Measurements from ENCODE around the gene UCN2. TPM values are rescaled to one million over a fixed set of nuclear protein-coding genes. Genes with fewer than 3 reads are reported as not detected.

UCN2 gene
- total RNA-seq, 1 donor from 2014 or later = not detected

GRCh38 chr3:48591886-48592518, 28.4 kb upstream of the UCN2 start:
- ATAC-seq (no peak), DNase-seq (ENCODE audit: low spot score) (no peak)

GRCh38 chr3:48591436-48591835, 27.9 kb upstream of the UCN2 start:
- DNase-seq (ENCODE audit: low spot score) (no peak), ATAC-seq (no peak)

GRCh38 chr3:48588230-48588629, 24.6 kb upstream of the UCN2 start:
- ATAC-seq (no peak), DNase-seq (ENCODE audit: low spot score) (no peak)

GRCh38 chr3:48587686-48588085, 24.1 kb upstream of the UCN2 start:
- DNase-seq (ENCODE audit: low spot score) (no peak), ATAC-seq (peak; percentile 8)

- ATAC-seq (no peak), DNase-seq (ENCODE audit: low spot score) (no peak)
These were observed 21.8 kb upstream of the UCN2 start for GRCh38 chr3:48585411-48585810.

- ATAC-seq (no peak), DNase-seq (ENCODE audit: low spot score) (no peak)
These were observed 21.3 kb upstream of the UCN2 start for GRCh38 chr3:48584836-48585235.

- peak; percentile 85 for ATAC-seq
- DNase-seq (ENCODE audit: low spot score) = no peak
These were observed 18.3 kb upstream of the UCN2 start for GRCh38 chr3:48581621-48582481.

- ATAC-seq (no peak), DNase-seq (ENCODE audit: low spot score) (no peak)
These were observed 13.1 kb upstream of the UCN2 start for GRCh38 chr3:48576647-48577046.

- ATAC-seq (no peak), DNase-seq (ENCODE audit: low spot score) (no peak)
These were observed 11.8 kb upstream of the UCN2 start for GRCh38 chr3:48575366-48575765.

GRCh38 chr3:48573973-48574585, 10.5 kb upstream of the UCN2 start:
- ATAC-seq (no peak), DNase-seq (ENCODE audit: low spot score) (no peak)

- ATAC-seq = no peak
- no peak for DNase-seq (ENCODE audit: low spot score)
These were observed 8.9 kb upstream of the UCN2 start for GRCh38 chr3:48572517-48572916.

GRCh38 chr3:48571938-48572337, 8.4 kb upstream of the UCN2 start:
- no peak for ATAC-seq
- DNase-seq (ENCODE audit: low spot score) = no peak

GRCh38 chr3:48569808-48570450, 6.3 kb upstream of the UCN2 start:
- DNase-seq (ENCODE audit: low spot score) (no peak), ATAC-seq (no peak)

- DNase-seq (ENCODE audit: low spot score) = no peak
These were observed 5.8 kb upstream of the UCN2 start for GRCh38 chr3:48569400-48569799.

GRCh38 chr3:48568476-48568875, 4.9 kb upstream of the UCN2 start:
- DNase-seq (ENCODE audit: low spot score) (no peak), ATAC-seq (no peak)

More at GRCh38 chr3:48569400-48569799, 5.8 kb upstream of the UCN2 start:
- no peak for ATAC-seq

- DNase-seq (ENCODE audit: low spot score) (no peak), ATAC-seq (no peak)
These were observed 3.9 kb upstream of the UCN2 start for GRCh38 chr3:48567500-48567899.

GRCh38 chr3:48567090-48567489, 3.5 kb upstream of the UCN2 start:
- DNase-seq (ENCODE audit: low spot score) = no peak
- no peak for ATAC-seq

GRCh38 chr3:48566401-48566760, 2.8 kb upstream of the UCN2 start:
- DNase-seq (ENCODE audit: low spot score) (no peak), ATAC-seq (no peak)

GRCh38 chr3:48565591-48566400, 2.2 kb upstream of the UCN2 start:
- ATAC-seq (no peak), DNase-seq (ENCODE audit: low spot score) (no peak)

GRCh38 chr3:48565186-48565585, 1.6 kb upstream of the UCN2 start:
- DNase-seq (ENCODE audit: low spot score) (no peak), ATAC-seq (no peak)

GRCh38 chr3:48564667-48565066, 1.1 kb upstream of the UCN2 start:
- DNase-seq (ENCODE audit: low spot score) (no peak), ATAC-seq (no peak)

Measured in left lobe of liver (tissue), 2 donors.